PFSK-1 (cell line): ENCODE results near the gene GPR32.

Source experiments
- FOXP2 ChIP-seq: optimal IDR thresholded peaks from 2 replicates; pipeline ENCODE3; 2011; ENCODE audit warnings: borderline replicate concordance, control low read depth, inconsistent platforms; ENCODE audit not compliant: insufficient read depth; ENCODE audit errors: extremely low read length, extremely low read depth
- POLR2AphosphoS5 ChIP-seq: IDR thresholded peaks from 2 replicates; pipeline ENCODE4 v1.6.1; 2012; ENCODE audit warnings: low read depth, mild to moderate bottlenecking, control low read depth, low read length, moderate library complexity
- REST ChIP-seq, 2 experiments: IDR thresholded peaks; 2 replicates each; pipeline versions ENCODE4 v1.6.1 to v1.8.0; 2011 to 2012; ENCODE audit warnings: low read depth in 2 of 2, low read length in 2 of 2, control low read depth in 1 of 2, inconsistent platforms in 1 of 2, mild to moderate bottlenecking in 1 of 2, moderate library complexity in 1 of 2; ENCODE audit not compliant: insufficient read depth in 1 of 2
- SIN3A ChIP-seq: IDR thresholded peaks from 2 replicates; pipeline ENCODE4 v1.6.1; 2012; ENCODE audit warnings: mild to moderate bottlenecking, low read length, moderate library complexity, borderline replicate concordance; ENCODE audit not compliant: insufficient read depth
- TAF1 ChIP-seq: IDR thresholded peaks from 2 replicates; pipeline ENCODE4 v1.6.1; 2012; ENCODE audit warnings: low read length, control low read depth, borderline replicate concordance; ENCODE audit not compliant: insufficient read depth

- TF ChIP-seq REST (IDR thresholded peaks at IDR 0.05; ENCODE audit: insufficient read depth in 1 of 2, low read depth in 2 of 2, low read length in 2 of 2) (no peak), TAF1 (no peak), SIN3A (no peak), POLR2AphosphoS5 (no peak; the same call in 1 of the 2 replicates), FOXP2 (no peak)
Observed at GRCh38 chr19:50792272-50793250, 22.3 kb downstream of the GPR32 start.
